GM10248 (cell line): ENCODE results near the gene UBE2N.
A peak's percentile ranks its signal among the peaks of the same experiment; 100 is the strongest.

Source experiments
- CTCF ChIA-PET: fragments of 300-600 bp; sonication (Branson Sonifier 250); formaldehyde crosslinking; extraction: SDS; loops from one replicate; lab custom pipeline; 2021; ENCODE audit warnings: antibody characterized with exemption; lab: Yijun Ruan, JAX
- POLR2A ChIA-PET: fragments of 350-650 bp; sonication (Branson Sonifier 250); formaldehyde crosslinking; extraction: SDS; loops from one replicate; lab custom pipeline; 2020; ENCODE audit warnings: antibody characterized with exemption; lab: Yijun Ruan, JAX
- DNase-seq: peaks from one replicate; pipeline ENCODE4 v3.0.0; 2012; ENCODE audit errors: extremely low spot score
- TF ChIP-seq, protein P1 (sequence below): IDR thresholded peaks from 2 replicates; pipeline ENCODE4 v1.5.1; 2012; ENCODE audit warnings: mild to moderate bottlenecking, low read depth; ENCODE audit errors: extremely low read depth, missing control alignments, control extremely low read depth

The UBE2N gene

DNA sequence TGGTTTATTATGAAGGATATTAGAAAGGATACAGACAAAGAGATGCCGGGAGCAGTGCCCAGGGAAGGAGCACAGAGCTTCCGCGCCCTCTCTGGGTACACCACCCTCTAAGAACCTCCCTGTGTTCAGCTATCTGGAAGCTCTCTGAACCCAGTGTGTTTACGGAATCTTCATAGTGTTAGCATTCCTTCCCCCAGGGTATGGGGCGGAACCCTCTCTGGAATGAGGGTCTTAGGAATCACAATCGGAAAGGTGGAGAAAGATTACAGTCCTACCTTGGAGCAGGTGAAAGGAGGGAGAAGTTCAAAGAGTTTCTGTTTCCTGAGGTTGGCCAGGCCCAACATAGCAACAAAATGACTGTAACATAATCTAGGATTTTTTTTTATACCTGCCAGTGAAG lies 70.8 kb downstream of the UBE2N start:
- POLR2A ChIA-PET, result no interaction called here
- TF ChIP-seq, protein P1, sequence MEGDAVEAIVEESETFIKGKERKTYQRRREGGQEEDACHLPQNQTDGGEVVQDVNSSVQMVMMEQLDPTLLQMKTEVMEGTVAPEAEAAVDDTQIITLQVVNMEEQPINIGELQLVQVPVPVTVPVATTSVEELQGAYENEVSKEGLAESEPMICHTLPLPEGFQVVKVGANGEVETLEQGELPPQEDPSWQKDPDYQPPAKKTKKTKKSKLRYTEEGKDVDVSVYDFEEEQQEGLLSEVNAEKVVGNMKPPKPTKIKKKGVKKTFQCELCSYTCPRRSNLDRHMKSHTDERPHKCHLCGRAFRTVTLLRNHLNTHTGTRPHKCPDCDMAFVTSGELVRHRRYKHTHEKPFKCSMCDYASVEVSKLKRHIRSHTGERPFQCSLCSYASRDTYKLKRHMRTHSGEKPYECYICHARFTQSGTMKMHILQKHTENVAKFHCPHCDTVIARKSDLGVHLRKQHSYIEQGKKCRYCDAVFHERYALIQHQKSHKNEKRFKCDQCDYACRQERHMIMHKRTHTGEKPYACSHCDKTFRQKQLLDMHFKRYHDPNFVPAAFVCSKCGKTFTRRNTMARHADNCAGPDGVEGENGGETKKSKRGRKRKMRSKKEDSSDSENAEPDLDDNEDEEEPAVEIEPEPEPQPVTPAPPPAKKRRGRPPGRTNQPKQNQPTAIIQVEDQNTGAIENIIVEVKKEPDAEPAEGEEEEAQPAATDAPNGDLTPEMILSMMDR, result no peak
- no peak for DNase-seq
- CTCF ChIA-PET, result interaction anchor here (1.1 to 1.8 kb wide), 2 partner anchors 9 to 10 kb away, joined by 4 to 5 read pairs; no protein-coding TSS in a partner anchor

DNA sequence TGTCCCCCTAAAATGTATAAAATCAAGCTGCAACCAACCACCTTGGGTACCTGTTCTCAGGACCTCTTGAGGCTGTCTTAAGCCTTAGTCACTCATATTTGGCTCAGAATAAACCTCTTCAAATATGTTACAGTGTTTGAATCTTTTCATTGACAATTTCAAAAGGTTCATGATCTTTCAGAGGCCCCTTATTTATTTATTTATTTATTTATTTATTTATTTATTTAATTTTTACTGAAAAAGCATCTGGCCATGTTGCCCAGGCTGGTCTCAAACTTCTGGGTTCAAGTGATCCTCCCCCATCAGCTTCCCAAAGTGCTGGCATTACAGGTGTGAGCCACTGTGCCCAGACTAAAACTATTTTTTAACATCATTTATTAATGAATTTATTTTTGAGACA lies 72.2 kb downstream of the UBE2N start:
- DNase-seq, result no peak
- TF ChIP-seq, protein P1, result no peak
- POLR2A ChIA-PET, result no interaction called here
- CTCF ChIA-PET, result interaction anchor here (1.3 to 1.8 kb wide), 2 partner anchors 11 to 17 kb away, joined by 3 to 5 read pairs; no protein-coding TSS in a partner anchor

DNA sequence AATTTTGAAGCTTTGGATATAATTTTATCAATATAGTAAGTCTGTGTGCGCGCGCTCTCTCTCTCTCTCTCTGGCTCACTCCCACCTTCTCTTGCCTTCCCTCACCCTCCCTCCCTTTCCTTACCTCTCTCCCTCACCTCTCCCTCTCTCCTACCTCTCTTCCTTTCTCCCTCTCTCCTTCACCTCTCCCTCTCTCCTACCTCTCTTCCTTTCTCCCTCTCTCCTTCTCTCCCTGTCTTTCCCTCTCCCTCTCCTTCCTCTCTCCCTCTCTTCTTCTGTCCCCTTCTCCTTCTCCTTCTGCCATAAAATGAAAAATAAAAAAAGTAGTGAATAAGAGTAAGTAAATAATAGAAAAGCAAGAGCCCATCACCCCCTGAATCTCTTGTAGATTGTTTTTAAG lies 73.0 kb downstream of the UBE2N start:
- CTCF ChIA-PET, result no interaction called here
- TF ChIP-seq, protein P1, result no peak
- DNase-seq, result no peak
- POLR2A ChIA-PET, result no interaction called here

DNA sequence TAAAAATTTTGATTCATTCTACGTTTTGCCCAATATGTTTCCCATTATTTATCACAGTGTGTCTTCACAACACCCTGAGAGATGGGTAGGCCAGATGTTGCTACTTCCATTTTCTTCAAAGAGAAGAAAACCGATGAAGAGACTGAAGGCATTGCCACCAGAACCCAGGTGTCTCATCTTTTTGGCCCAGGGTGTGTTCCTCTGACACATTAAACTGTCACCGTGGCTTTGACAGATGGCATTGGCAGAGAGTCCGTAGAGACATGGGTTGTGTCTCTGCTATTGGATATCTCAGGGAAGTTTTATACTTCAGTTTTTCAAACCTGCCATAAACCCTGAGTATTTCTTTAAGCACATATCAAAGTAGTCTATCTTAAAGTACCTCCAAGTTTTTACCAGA lies 75.3 kb downstream of the UBE2N start:
- ChIA-PET CTCF (no interaction called here), POLR2A (no interaction called here)
- TF ChIP-seq, protein P1, result no peak
- no peak for DNase-seq

DNA sequence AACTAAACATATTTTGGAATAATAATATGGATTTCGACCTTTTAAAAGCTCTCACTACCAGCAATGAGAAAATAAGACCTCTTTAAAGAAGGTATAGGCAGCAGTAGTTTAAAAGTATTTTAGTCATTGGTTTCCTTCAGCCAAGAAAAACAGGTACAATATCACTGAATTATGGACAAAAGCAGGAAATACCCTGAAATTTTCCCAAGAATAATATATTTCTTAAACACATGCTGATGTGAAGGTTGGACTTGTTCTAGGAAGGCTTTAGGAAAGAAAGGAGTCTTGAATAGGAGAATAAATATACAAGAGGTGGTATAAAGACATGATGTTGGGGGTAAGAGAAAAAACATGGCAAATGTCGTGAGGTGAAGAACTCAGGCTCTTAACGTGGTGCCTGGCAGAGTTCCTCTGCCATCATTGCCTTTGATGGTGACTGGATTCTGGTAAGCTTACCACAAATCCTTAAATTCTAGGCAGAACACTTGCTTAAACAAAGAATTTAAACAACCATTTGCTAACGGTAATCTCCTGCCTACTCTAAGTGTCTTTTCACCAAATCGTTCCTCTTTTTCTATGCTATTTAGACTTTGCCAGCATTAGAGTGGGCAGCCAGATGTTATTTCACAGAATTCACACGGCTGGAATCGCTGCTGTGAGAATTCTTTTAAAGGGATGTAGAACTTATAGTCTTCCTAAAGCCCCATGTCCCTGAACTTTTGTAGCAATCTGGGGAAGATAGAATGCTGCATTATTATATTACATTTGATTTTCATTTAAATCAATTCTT lies 75.9 kb downstream of the UBE2N start:
- TF ChIP-seq, protein P1, result no peak
- no peak for DNase-seq
- ChIA-PET POLR2A (no interaction called here), CTCF (interaction anchor here (1.0 kb wide), 1 partner anchor 315 kb away, joined by 3 read pairs; no protein-coding TSS in a partner anchor)

DNA sequence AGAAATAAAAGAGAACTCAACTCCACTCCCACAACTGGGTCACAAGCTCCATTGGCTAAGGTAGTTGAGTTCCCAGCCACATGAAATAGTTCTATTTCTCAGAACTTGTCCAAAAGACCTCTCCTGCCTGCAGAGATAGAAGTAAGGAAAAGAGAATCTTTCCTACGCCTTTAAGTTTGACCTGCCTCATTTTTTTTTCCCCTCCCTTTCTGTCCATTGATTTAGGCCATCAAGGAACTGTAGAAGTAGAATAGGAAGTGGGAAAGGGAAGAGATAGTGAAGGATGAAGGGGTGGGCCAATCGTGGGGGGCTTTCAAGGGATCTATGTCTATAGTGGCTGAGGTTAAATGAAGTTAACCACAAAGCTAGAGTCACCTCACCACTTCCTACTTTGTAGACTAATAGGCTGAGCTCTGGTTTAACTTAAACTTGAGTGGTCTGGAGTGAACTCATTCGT lies 77.9 kb downstream of the UBE2N start:
- CTCF ChIA-PET, result interaction anchor here (0.7 to 1.3 kb wide), 3 partner anchors 9 to 23 kb away, joined by 3 to 4 read pairs (median 3); no protein-coding TSS in a partner anchor
- peak; percentile 35 for DNase-seq
- POLR2A ChIA-PET, result interaction anchor here (0.7 kb wide), 2 partner anchors 266 to 1578 kb away, joined by 5 to 6 read pairs; no protein-coding TSS in a partner anchor
- TF ChIP-seq, protein P1, result no peak
